ENCODE measurements around the gene CAMK2D.

The CAMK2D gene

DNA sequence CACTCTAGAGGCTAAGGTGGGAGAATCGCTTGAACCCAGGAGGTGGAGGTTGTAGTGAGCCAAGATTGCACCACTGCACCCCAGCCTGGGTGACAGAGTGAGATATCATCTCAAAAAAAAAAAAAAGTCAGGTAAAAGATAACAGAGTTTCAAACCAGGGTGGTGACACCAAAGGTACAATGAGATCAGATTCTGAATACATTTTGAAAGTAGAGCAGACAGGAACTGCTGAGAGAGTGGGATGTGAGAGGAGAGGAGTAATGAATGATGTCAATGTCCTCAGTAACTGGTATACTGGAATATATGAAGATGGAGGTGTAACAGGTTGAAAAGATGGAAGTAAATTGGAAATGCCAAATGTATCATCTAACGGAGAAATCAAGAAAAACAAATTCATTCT is 135.6 kb downstream of the CAMK2D start:
- H3K27ac ChIP-seq (ENCODE audit: low read length), result no peak overlapping the region
- H3K4me3 ChIP-seq (ENCODE audit: low read length), result no peak overlapping the region
- H3K4me2 ChIP-seq (ENCODE audit: low read depth, low read length), result no peak overlapping the region
- H3K9me3 ChIP-seq (replicated peaks; ENCODE audit: insufficient read depth, low read length), result no peaks in the 10 kb centered on the region
- H3K36me3 ChIP-seq (replicated peaks; ENCODE audit: insufficient read depth, low read length), result no peaks in the 10 kb centered on the region
- TF ChIP-seq EZH2 (optimal IDR thresholded peaks at IDR 0.05; ENCODE audit: low read depth, low read length) (no peak), EZH2phosphoT487 (IDR thresholded peaks at IDR 0.05; ENCODE audit: low read length) (no peak)
- TF ChIP-seq, protein P1, sequence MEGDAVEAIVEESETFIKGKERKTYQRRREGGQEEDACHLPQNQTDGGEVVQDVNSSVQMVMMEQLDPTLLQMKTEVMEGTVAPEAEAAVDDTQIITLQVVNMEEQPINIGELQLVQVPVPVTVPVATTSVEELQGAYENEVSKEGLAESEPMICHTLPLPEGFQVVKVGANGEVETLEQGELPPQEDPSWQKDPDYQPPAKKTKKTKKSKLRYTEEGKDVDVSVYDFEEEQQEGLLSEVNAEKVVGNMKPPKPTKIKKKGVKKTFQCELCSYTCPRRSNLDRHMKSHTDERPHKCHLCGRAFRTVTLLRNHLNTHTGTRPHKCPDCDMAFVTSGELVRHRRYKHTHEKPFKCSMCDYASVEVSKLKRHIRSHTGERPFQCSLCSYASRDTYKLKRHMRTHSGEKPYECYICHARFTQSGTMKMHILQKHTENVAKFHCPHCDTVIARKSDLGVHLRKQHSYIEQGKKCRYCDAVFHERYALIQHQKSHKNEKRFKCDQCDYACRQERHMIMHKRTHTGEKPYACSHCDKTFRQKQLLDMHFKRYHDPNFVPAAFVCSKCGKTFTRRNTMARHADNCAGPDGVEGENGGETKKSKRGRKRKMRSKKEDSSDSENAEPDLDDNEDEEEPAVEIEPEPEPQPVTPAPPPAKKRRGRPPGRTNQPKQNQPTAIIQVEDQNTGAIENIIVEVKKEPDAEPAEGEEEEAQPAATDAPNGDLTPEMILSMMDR (IDR thresholded peaks at IDR 0.05; ENCODE audit: low read length), result no peak
- no peaks in the 10 kb centered on the region for H3F3A ChIP-seq (ENCODE audit: insufficient read depth, low read length)
- H2AFZ ChIP-seq (ENCODE audit: low read length), result no peak overlapping the region
- no peaks in the 10 kb centered on the region for H3K79me2 ChIP-seq (ENCODE audit: low read length)
- H3K9me2 ChIP-seq (replicated peaks; ENCODE audit: insufficient read depth, low read length), result no peaks in the 10 kb centered on the region
- no peaks in the 10 kb centered on the region for H3K4me1 ChIP-seq (ENCODE audit: low read length)
- H3K27me3 ChIP-seq (replicated peaks; ENCODE audit: insufficient read depth, low read length), result no peaks in the 10 kb centered on the region
- no peak overlapping the region for H3K9ac ChIP-seq (ENCODE audit: low read length)
- no peak for DNase-seq
- H4K20me1 ChIP-seq (ENCODE audit: insufficient read depth, low read length), result no peaks in the 10 kb centered on the region

DNA sequence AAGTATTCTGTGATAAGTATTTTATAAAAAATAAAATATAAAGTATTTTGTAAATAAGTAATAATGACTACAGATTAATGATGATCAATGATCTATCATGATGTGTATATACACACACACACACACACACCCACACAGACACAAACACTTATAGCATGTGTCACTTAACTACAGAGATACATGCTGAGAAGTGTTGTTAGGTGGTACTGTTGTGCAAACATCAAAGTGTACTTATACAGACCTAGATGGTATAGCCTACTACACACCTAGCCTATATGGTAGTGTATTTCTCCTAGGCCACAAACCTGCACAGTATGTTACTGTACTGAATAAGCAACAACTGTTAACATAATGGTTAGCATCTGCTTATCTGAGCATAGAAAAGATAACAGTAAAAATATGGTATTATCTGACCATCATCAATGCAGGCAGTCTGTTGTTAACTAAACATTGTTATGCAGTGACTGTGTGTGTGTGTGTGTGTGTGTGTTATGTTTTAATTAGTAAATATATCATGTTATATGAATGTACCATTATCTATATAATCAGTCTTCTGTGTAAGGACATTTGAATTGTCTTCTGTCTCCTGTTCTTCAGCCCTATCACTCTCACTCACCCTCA is 138.2 kb downstream of the CAMK2D start:
- no peak overlapping the region for H3K9ac ChIP-seq (ENCODE audit: low read length)
- no peaks in the 10 kb centered on the region for H3K9me2 ChIP-seq (replicated peaks; ENCODE audit: insufficient read depth, low read length)
- H3F3A ChIP-seq (ENCODE audit: insufficient read depth, low read length), result no peaks in the 10 kb centered on the region
- H3K4me2 ChIP-seq (ENCODE audit: low read depth, low read length), result no peak overlapping the region
- no peaks in the 10 kb centered on the region for H3K27me3 ChIP-seq (replicated peaks; ENCODE audit: insufficient read depth, low read length)
- no peaks in the 10 kb centered on the region for H3K79me2 ChIP-seq (ENCODE audit: low read length)
- H3K4me3 ChIP-seq (ENCODE audit: low read length), result no peak overlapping the region
- no peaks in the 10 kb centered on the region for H3K36me3 ChIP-seq (replicated peaks; ENCODE audit: insufficient read depth, low read length)
- no peaks in the 10 kb centered on the region for H3K4me1 ChIP-seq (ENCODE audit: low read length)
- H2AFZ ChIP-seq (ENCODE audit: low read length), result no peak overlapping the region
- TF ChIP-seq, protein P1 (IDR thresholded peaks at IDR 0.05; ENCODE audit: low read length), result no peak
- TF ChIP-seq EZH2phosphoT487 (IDR thresholded peaks at IDR 0.05; ENCODE audit: low read length), result no peak
- TF ChIP-seq EZH2 (optimal IDR thresholded peaks at IDR 0.05; ENCODE audit: low read depth, low read length), result no peak
- no peak for DNase-seq
- H3K27ac ChIP-seq (ENCODE audit: low read length), result no peak overlapping the region
- H4K20me1 ChIP-seq (ENCODE audit: insufficient read depth, low read length), result no peaks in the 10 kb centered on the region
- no peaks in the 10 kb centered on the region for H3K9me3 ChIP-seq (replicated peaks; ENCODE audit: insufficient read depth, low read length)

DNA sequence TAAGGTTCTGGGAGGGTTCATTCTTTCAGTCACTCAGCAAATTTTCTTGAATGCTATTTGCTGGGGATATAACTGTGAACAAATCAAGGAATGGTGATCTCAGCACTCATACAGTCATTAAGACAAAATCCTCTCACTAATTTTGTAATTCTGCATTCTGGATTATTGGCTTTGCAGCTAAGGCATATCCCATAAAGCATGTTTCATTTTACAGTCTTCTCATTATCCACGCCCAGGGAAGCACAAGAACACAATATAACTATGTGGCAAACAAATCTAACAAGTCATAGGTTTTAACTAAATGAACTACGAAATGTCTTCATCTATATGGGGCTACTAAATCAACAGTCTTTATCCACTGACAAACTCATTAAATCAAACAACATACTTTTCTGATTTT is 139.9 kb downstream of the CAMK2D start:
- H3K4me1 ChIP-seq (ENCODE audit: low read length), result no peaks in the 10 kb centered on the region
- no peak for TF ChIP-seq EZH2phosphoT487 (IDR thresholded peaks at IDR 0.05; ENCODE audit: low read length)
- TF ChIP-seq, protein P1 (IDR thresholded peaks at IDR 0.05; ENCODE audit: low read length), result no peak
- TF ChIP-seq EZH2 (optimal IDR thresholded peaks at IDR 0.05; ENCODE audit: low read depth, low read length), result no peak
- H3K27me3 ChIP-seq (replicated peaks; ENCODE audit: insufficient read depth, low read length), result no peaks in the 10 kb centered on the region
- no peaks in the 10 kb centered on the region for H3K36me3 ChIP-seq (replicated peaks; ENCODE audit: insufficient read depth, low read length)
- H2AFZ ChIP-seq (ENCODE audit: low read length), result no peak overlapping the region
- H3F3A ChIP-seq (ENCODE audit: insufficient read depth, low read length), result no peaks in the 10 kb centered on the region
- H3K4me3 ChIP-seq (ENCODE audit: low read length), result no peak overlapping the region
- DNase-seq, result no peak
- H3K27ac ChIP-seq (ENCODE audit: low read length), result no peak overlapping the region
- no peaks in the 10 kb centered on the region for H3K9me2 ChIP-seq (replicated peaks; ENCODE audit: insufficient read depth, low read length)
- no peak overlapping the region for H3K4me2 ChIP-seq (ENCODE audit: low read depth, low read length)
- H3K9ac ChIP-seq (ENCODE audit: low read length), result no peak overlapping the region
- no peaks in the 10 kb centered on the region for H4K20me1 ChIP-seq (ENCODE audit: insufficient read depth, low read length)
- H3K9me3 ChIP-seq (replicated peaks; ENCODE audit: insufficient read depth, low read length), result no peaks in the 10 kb centered on the region
- H3K79me2 ChIP-seq (ENCODE audit: low read length), result no peaks in the 10 kb centered on the region
